Uterus (tissue), 4 donors: ENCODE data around the gene SCAMP5. TPM values are rescaled to one million over a fixed set of nuclear protein-coding genes. Genes with fewer than 3 reads are reported as not detected.

Experiments
- DNase-seq, 2 donors: peaks; one replicate each; pipeline ENCODE4 v3.0.0-alpha.2; 2019 to 2020
- H3K27ac ChIP-seq, 2 donors: fragments of 200-600 bp; sonication (generic); 1 replicate in 1 of 2; 2 replicates in 1 of 2; pipeline ENCODE4 v1.5.1; 2016 to 2018
- H3K27me3 ChIP-seq, 2 donors: fragments of 200-600 bp; sonication (generic); one replicate each; pipeline ENCODE4 v1.5.1; 2018 to 2019; ENCODE audit warnings: control low read depth in 1 of 2
- H3K36me3 ChIP-seq, 2 donors: fragments of 200-600 bp; sonication (generic); one replicate each; pipeline ENCODE4 v1.5.1; 2019; ENCODE audit warnings: control low read depth in 1 of 2
- H3K4me1 ChIP-seq, 2 donors: fragments of 200-600 bp; sonication (generic); one replicate each; pipeline ENCODE4 v1.5.1; 2018 to 2019; ENCODE audit warnings: control low read depth in 1 of 2
- H3K4me3 ChIP-seq, 2 donors: fragments of 200-600 bp; sonication (generic); 1 replicate in 1 of 2; 2 replicates in 1 of 2; pipeline ENCODE4 v1.5.1; 2018 to 2019; ENCODE audit warnings: mild to moderate bottlenecking in 1 of 2
- H3K9me3 ChIP-seq, 2 donors: fragments of 200-600 bp; sonication (generic); one replicate each; pipeline ENCODE4 v1.5.1; 2019; ENCODE audit warnings: control low read depth in 1 of 2
- POLR2A ChIP-seq, 2 donors: fragments of 450-650 bp; IDR thresholded peaks; one replicate each; pipeline ENCODE4 v1.6.1; 2016; ENCODE audit warnings: antibody characterized with exemption in 2 of 2, mild to moderate bottlenecking in 1 of 2, moderate library complexity in 1 of 2
- intact Hi-C: fragments of 100-400 bp; cut with DNase I; formaldehyde crosslinking; loops from one replicate; pipeline ENCODE4 v1.15.1; 2023; ENCODE audit warnings: low total_unique reads
- small RNA-seq: library from RNA; depleted of rRNA; stranded (forward); fragments of <200 nt; gene quantifications from one replicate; pipeline ENCODE3, GENCODE V24; 2016
- total RNA-seq, 4 donors: library from RNA; depleted of rRNA in 3 of 4; stranded (reverse); fragments of >200 nt in 3 of 4; gene quantifications; one replicate each; pipeline versions ENCODE4 v1.1.0 to v1.2.4, GENCODE V29; 2014 to 2023
- TF ChIP-seq, protein P1 (sequence below), 4 experiments: fragments of 200-600 bp in 2 of 4; fragments of 450-650 bp in 2 of 4; sonication (generic) in 2 of 4; IDR thresholded peaks; one replicate each; pipeline ENCODE4 v1.5.1; 2016 to 2019; ENCODE audit warnings: antibody characterized with exemption in 4 of 4, mild to moderate bottlenecking in 2 of 4, moderate library complexity in 1 of 4
- donor health status: DM: yes; HTN: yes; CAD: no.

Gene SCAMP5
- total RNA-seq, 4 donors from 2014 or later = 0.29 to 6.6 (median 1.9) TPM

DNA sequence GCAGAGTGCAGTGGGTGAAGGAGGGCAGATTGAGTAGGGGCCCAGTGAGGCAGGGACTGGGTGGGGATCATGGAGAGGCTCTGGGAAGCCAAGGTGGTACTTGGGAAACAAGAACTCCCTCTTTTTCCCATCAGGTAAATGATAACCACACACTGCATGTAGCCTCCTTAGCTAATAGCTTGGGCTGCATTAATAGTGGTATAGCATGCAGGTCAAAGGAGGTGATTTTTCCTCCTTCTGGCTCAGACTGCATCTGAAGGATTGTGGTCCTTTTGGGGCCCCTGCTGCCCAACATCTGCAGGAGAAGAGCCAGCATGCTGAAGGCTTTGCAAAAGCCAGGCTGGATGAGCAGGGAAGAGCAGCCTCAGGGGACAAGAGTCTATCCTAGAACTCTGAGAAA lies 73.4 kb downstream of the SCAMP5 start:
- no peaks in the 10 kb centered on the region for H3K27me3 ChIP-seq
- no peak for DNase-seq
- H3K27ac ChIP-seq = no peak overlapping the region
- H3K9me3 ChIP-seq = no peaks in the 10 kb centered on the region
- no peak overlapping the region for H3K4me3 ChIP-seq
- no peaks in the 10 kb centered on the region for H3K36me3 ChIP-seq
- H3K4me1 ChIP-seq = no peaks in the 10 kb centered on the region
- intact Hi-C loops = no loop called here
- TF ChIP-seq, protein P1, sequence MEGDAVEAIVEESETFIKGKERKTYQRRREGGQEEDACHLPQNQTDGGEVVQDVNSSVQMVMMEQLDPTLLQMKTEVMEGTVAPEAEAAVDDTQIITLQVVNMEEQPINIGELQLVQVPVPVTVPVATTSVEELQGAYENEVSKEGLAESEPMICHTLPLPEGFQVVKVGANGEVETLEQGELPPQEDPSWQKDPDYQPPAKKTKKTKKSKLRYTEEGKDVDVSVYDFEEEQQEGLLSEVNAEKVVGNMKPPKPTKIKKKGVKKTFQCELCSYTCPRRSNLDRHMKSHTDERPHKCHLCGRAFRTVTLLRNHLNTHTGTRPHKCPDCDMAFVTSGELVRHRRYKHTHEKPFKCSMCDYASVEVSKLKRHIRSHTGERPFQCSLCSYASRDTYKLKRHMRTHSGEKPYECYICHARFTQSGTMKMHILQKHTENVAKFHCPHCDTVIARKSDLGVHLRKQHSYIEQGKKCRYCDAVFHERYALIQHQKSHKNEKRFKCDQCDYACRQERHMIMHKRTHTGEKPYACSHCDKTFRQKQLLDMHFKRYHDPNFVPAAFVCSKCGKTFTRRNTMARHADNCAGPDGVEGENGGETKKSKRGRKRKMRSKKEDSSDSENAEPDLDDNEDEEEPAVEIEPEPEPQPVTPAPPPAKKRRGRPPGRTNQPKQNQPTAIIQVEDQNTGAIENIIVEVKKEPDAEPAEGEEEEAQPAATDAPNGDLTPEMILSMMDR (IDR thresholded peaks at IDR 0.05) = no peak
- no peak for TF ChIP-seq POLR2A (IDR thresholded peaks at IDR 0.05)

DNA sequence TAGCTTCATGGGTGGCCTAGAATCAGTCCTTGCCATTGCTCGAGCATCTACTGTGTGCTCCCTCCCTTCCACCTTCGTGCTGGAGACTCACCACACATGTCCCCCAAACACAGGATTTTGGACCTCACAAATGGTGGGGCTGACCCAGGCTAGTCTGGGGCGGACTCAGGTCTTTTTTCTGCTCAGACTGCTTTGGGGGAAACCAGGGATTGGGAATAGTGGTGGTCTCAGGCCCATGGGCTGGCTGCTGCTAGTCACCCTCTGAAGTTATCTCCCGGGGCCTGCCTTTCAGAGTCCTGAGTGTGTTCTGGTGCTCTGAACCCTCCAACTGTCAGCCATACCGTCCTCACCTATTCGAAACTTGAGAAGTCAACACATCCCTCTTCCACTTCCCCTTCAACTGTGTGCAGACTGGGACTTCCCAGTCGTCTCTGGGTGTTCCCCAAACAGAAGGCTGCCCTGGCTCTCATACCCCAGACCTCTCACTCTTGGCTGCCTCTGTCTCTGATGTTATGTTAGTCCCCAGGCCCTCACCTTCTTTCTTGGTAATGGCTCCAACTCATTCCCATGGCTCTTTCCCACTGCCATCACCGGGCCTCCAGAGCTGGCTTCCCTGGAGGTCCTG lies 74.0 kb downstream of the SCAMP5 start:
- Histone ChIP-seq H3K4me3 (no peak overlapping the region), H3K9me3 (no peaks in the 10 kb centered on the region), H3K4me1 (no peaks in the 10 kb centered on the region), H3K27ac (no peak overlapping the region), H3K27me3 (no peaks in the 10 kb centered on the region), H3K36me3 (no peaks in the 10 kb centered on the region)
- no peak for DNase-seq
- intact Hi-C loops = no loop called here
- TF ChIP-seq, protein P1 (IDR thresholded peaks at IDR 0.05) = no peak
- TF ChIP-seq POLR2A (IDR thresholded peaks at IDR 0.05) = no peak

DNA sequence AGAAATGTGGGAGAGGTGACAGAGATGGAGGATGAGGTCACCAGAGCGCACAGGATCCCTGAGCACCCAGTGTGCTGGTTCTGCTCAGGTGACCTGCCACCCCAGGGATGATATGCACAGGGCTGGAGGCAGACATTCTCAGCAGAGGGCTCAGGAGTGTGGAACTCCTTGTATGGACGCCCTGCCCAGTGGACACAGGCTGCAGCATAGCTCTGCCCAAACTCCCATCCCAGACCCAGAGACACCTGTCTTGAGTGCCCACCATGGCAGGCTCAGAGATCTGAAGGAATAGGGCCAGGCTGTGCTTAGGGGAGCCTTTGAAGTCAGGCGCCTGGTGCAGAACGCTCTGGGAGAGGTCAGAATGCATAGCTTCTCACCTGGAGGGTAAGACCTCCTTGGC lies 75.3 kb downstream of the SCAMP5 start:
- no peak for DNase-seq
- no peaks in the 10 kb centered on the region for H3K36me3 ChIP-seq
- TF ChIP-seq, protein P1 (IDR thresholded peaks at IDR 0.05) = no peak
- no peak for TF ChIP-seq POLR2A (IDR thresholded peaks at IDR 0.05)
- intact Hi-C loops = no loop called here
- H3K4me3 ChIP-seq = no peak overlapping the region
- no peak overlapping the region for H3K27ac ChIP-seq
- no peaks in the 10 kb centered on the region for H3K9me3 ChIP-seq
- H3K4me1 ChIP-seq = no peaks in the 10 kb centered on the region
- no peaks in the 10 kb centered on the region for H3K27me3 ChIP-seq

Small RNA genes within 50 kb of the gene (small RNA-seq; reads per million reads assigned to genes)
- not detected for gene AC015720.1
- not detected for gene RF00019

Other genes with a start within 250 kb of the SCAMP5 start
- not detected for gene CYP1A2, start 246.7 kb upstream of the SCAMP5 start, total RNA-seq
- 10 to 100 TPM in 3 of 4 donors, 1 to 10 TPM in 1; 4.9 to 41.6 (median 26.4) TPM for gene CSK, start 213.5 kb upstream of the SCAMP5 start, total RNA-seq
- gene LMAN1L, start 182.7 kb upstream of the SCAMP5 start, total RNA-seq = 1 to 10 TPM in 1 of 4 donors, not detected in 3; 1.5 TPM
- gene CPLX3, start 168.9 kb upstream of the SCAMP5 start, total RNA-seq = not detected
- gene ULK3, start 152.4 kb upstream of the SCAMP5 start, total RNA-seq = 100 to 1,000 TPM in 1 of 4 donors, 10 to 100 TPM in 3; 29.0 to 105 (median 41.2) TPM
- gene SCAMP2, start 122.2 kb upstream of the SCAMP5 start, total RNA-seq = 10 to 100 TPM; 15.9 to 67.5 (median 33.0) TPM
- 10 to 100 TPM; 28.8 to 73.3 (median 33.7) TPM for gene MPI, start 105.5 kb upstream of the SCAMP5 start, total RNA-seq
- gene FAM219B, start 88.7 kb upstream of the SCAMP5 start, total RNA-seq = 100 to 1,000 TPM in 2 of 4 donors, 10 to 100 TPM in 2; 32.9 to 343 (median 86.5) TPM
- gene COX5A, start 57.5 kb upstream of the SCAMP5 start, total RNA-seq = 10 to 100 TPM in 3 of 4 donors, 1 to 10 TPM in 1; 9.0 to 84.1 (median 46.6) TPM
- 10 to 100 TPM in 1 of 4 donors, 1 to 10 TPM in 3; 3.0 to 16.8 (median 7.0) TPM for gene RPP25, start 38.8 kb upstream of the SCAMP5 start, total RNA-seq
- 10 to 100 TPM in 2 of 4 donors, 1 to 10 TPM in 2; 1.2 to 22.8 (median 6.9) TPM for gene PPCDC, start 28.0 kb downstream of the SCAMP5 start, total RNA-seq
- gene C15orf39, start 206.3 kb downstream of the SCAMP5 start, total RNA-seq = 10 to 100 TPM in 2 of 4 donors, 1 to 10 TPM in 2; 4.6 to 43.9 (median 14.1) TPM